Common myeloid progenitor, CD34-positive (primary cell): Measurements from ENCODE around the gene ATP9B.
A peak's percentile ranks its signal among the peaks of the same experiment; 100 is the strongest.

Experiments used
- CTCF ChIA-PET: fragments of 350-600 bp; sonication (Branson Sonifier 250); formaldehyde crosslinking; loops from one replicate; lab custom pipeline; 2021; ENCODE audit warnings: antibody characterized with exemption; lab: Charles Lee
- POLR2A ChIA-PET: fragments of 350-600 bp; sonication (Branson Sonifier 250); formaldehyde crosslinking; loops from one replicate; lab custom pipeline; 2021; ENCODE audit warnings: antibody characterized with exemption; lab: Charles Lee
- DNase-seq, 3 donors: peaks; one replicate each; pipeline versions ENCODE4 v3.0.0 to v3.0.0-alpha.2; 2013
- H3K27ac ChIP-seq, 2 experiments: 1 replicate in 1 of 2; 2 replicates in 1 of 2; pipeline ENCODE4 v1.7.0; 2013; ENCODE audit warnings: inconsistent platforms in 2 of 2, low read length in 2 of 2, mild to moderate bottlenecking in 2 of 2, low read depth in 1 of 2, moderate library complexity in 1 of 2; ENCODE audit not compliant: severe bottlenecking in 2 of 2, insufficient read depth in 1 of 2, poor library complexity in 1 of 2
- H3K27me3 ChIP-seq, 5 experiments: replicated peaks in 2 of 5; 1 replicate in 3 of 5; 2 replicates in 2 of 5; pipeline versions ENCODE4 v1.6.1 to v1.7.0; 2013; ENCODE audit warnings: low read length in 4 of 5, mild to moderate bottlenecking in 2 of 5, moderate library complexity in 2 of 5, inconsistent platforms in 1 of 5; ENCODE audit not compliant: insufficient read depth in 5 of 5, control insufficient read depth in 4 of 5
- H3K36me3 ChIP-seq, 4 experiments: 1 replicate in 2 of 4; 2 replicates in 2 of 4; pipeline versions ENCODE4 v1.6.1 to v1.7.0; 2013; ENCODE audit warnings: low read length in 3 of 4, control low read depth in 1 of 4, mild to moderate bottlenecking in 1 of 4; ENCODE audit not compliant: control insufficient read depth in 4 of 4, insufficient read depth in 4 of 4
- H3K4me1 ChIP-seq, 4 experiments: 1 replicate in 3 of 4; 2 replicates in 1 of 4; pipeline versions ENCODE4 v1.6.1 to v1.7.1; 2013; ENCODE audit warnings: low read length in 3 of 4, mild to moderate bottlenecking in 3 of 4, control low read depth in 1 of 4, inconsistent platforms in 1 of 4, moderate library complexity in 1 of 4; ENCODE audit not compliant: control insufficient read depth in 4 of 4, insufficient read depth in 4 of 4; ENCODE audit errors: control extremely low read depth in 1 of 4
- H3K4me3 ChIP-seq, 7 experiments: 1 replicate in 4 of 7; 2 replicates in 3 of 7; pipeline versions ENCODE4 v1.5.1 to v1.7.0; 2013; ENCODE audit warnings: mild to moderate bottlenecking in 7 of 7, low read length in 6 of 7, moderate library complexity in 6 of 7, inconsistent platforms in 2 of 7, low read depth in 2 of 7, control low read depth in 1 of 7; ENCODE audit not compliant: insufficient read depth in 4 of 7, control insufficient read depth in 1 of 7; ENCODE audit errors: extremely low read depth in 1 of 7
- H3K9me3 ChIP-seq, 5 experiments: 1 replicate in 4 of 5; 2 replicates in 1 of 5; pipeline versions ENCODE4 v1.6.1 to v1.7.1; 2013; ENCODE audit warnings: low read length in 4 of 5, mild to moderate bottlenecking in 2 of 5, inconsistent platforms in 1 of 5, low read depth in 1 of 5, moderate library complexity in 1 of 5; ENCODE audit not compliant: control insufficient read depth in 4 of 5, insufficient read depth in 2 of 5; ENCODE audit errors: control extremely low read depth in 1 of 5
- WGBS: methylation state at CpG from one replicate; pipeline ENCODE4 v1.1.5; 2013; ENCODE audit not compliant: insufficient coverage; 5-methylcytosine and 5-hydroxymethylcytosine counted together

Gene ATP9B

GRCh38 chr18:79336556-79337142, 267.5 kb downstream of the ATP9B start:
- Histone ChIP-seq H3K9me3 (peaks cover 0 to 4% (median 0%) of the 10 kb centered on the region in 5 experiments), H3K36me3 (peaks cover 5 to 41% (median 18%) of the 10 kb centered on the region in 4 experiments), H3K27me3 (no peaks in the 10 kb centered on the region), H3K27ac (no peak overlapping the region), H3K4me1 (no peaks in the 10 kb centered on the region), H3K4me3 (no peak overlapping the region)
- WGBS, result 98% methylated on average over 13 of the region's 20 CpGs
- ChIA-PET POLR2A (no interaction called here), CTCF (interaction anchor here (1.1 kb wide), 1 partner anchor 8 kb away, joined by 3 read pairs; no protein-coding TSS in a partner anchor)
- DNase-seq, result no peak

DNA sequence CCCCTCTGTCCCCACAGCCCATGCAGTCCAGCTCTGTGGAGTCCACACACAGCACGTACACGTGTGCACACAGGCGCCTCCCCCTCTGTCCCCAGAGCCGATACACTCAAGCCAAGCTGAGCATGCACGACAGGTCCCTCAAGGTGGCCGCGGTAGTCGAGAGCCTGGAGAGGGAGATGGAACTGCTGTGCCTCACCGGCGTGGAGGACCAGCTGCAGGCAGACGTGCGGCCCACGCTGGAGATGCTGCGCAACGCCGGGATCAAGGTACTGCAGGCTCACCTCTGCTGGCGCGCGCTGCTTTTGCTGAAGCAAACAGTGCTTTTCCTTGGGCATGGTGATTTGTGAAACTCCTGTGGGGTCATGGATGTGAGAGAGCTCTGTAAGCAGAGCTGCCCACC, 268.0 kb downstream of the ATP9B start:
- Histone ChIP-seq H3K9me3 (peaks cover 0 to 4% (median 0%) of the 10 kb centered on the region in 5 experiments), H3K27ac (no peak overlapping the region), H3K4me1 (no peaks in the 10 kb centered on the region), H3K36me3 (peaks cover 4 to 44% (median 20%) of the 10 kb centered on the region in 4 experiments), H3K4me3 (no peak overlapping the region), H3K27me3 (no peaks in the 10 kb centered on the region)
- no peak for DNase-seq
- ChIA-PET CTCF (interaction anchor here (1.1 kb wide), 1 partner anchor 8 kb away, joined by 3 read pairs; no protein-coding TSS in a partner anchor), POLR2A (no interaction called here)
- 97% methylated on average over 10 of the region's 19 CpGs for WGBS

DNA sequence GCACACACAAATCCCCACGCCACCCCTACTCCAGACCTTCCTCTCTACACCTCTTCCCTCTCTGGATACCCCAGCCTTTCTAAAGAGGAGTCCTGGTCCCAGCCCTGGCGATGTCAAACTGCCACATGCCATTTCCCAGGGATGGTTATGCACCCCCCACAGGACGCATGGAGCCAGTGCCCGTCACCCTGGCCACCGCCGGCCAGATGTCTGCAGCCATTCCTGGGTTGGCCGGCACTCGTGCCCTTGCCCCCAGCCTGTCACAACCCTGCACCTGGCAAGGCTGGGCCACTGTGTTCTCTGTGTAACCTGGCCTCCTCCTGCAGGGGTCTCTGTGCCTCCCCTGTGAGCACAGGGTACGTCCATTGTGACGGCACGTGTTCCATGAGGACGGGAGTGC, 268.4 kb downstream of the ATP9B start:
- Histone ChIP-seq H3K9me3 (peaks cover 0 to 4% (median 0%) of the 10 kb centered on the region in 5 experiments), H3K36me3 (peaks cover 4 to 42% (median 20%) of the 10 kb centered on the region in 4 experiments), H3K27me3 (no peaks in the 10 kb centered on the region), H3K4me3 (no peak overlapping the region), H3K27ac (no peak overlapping the region), H3K4me1 (no peaks in the 10 kb centered on the region)
- ChIA-PET CTCF (interaction anchor here (1.5 kb wide), 1 partner anchor 14 kb away, joined by 3 read pairs; no protein-coding TSS in a partner anchor), POLR2A (no interaction called here)
- WGBS, result 93% methylated on average over 12 of the region's 12 CpGs
- no peak for DNase-seq

GRCh38 chr18:79339094-79339908, 270.1 kb downstream of the ATP9B start:
- Histone ChIP-seq H3K36me3 (peaks cover 6 to 39% (median 21%) of the 10 kb centered on the region in 4 experiments), H3K27ac (no peak overlapping the region), H3K4me3 (no peak overlapping the region), H3K4me1 (no peaks in the 10 kb centered on the region), H3K9me3 (peaks cover 0 to 4% (median 0%) of the 10 kb centered on the region in 5 experiments), H3K27me3 (no peaks in the 10 kb centered on the region)
- WGBS, result 97% methylated on average over 17 of the region's 19 CpGs
- DNase-seq, result peak in 1 of 3 donors; percentile 6
- ChIA-PET POLR2A (no interaction called here), CTCF (interaction anchor here (1.5 kb wide), 1 partner anchor 13 kb away, joined by 3 read pairs; no protein-coding TSS in a partner anchor)

GRCh38 chr18:79343567-79344207, 274.5 kb downstream of the ATP9B start:
- DNase-seq, result no peak
- no peak overlapping the region for H3K27ac ChIP-seq

GRCh38 chr18:79344208-79344581, 275.0 kb downstream of the ATP9B start:
- Histone ChIP-seq H3K27me3 (no peaks in the 10 kb centered on the region), H3K9me3 (peaks cover 0 to 3% (median 0%) of the 10 kb centered on the region in 5 experiments), H3K36me3 (peaks cover 7 to 55% (median 34%) of the 10 kb centered on the region in 4 experiments), H3K4me1 (no peaks in the 10 kb centered on the region), H3K4me3 (no peak overlapping the region), H3K27ac (no peak overlapping the region)
- ChIA-PET CTCF (no interaction called here), POLR2A (no interaction called here)
- DNase-seq, result no peak
- 100% methylated on average over 2 of the region's 2 CpGs for WGBS

More at GRCh38 chr18:79343567-79344207, 274.5 kb downstream of the ATP9B start:
- 98% methylated on average over 11 of the region's 17 CpGs for WGBS
- no peaks in the 10 kb centered on the region for H3K27me3 ChIP-seq
- no peak overlapping the region for H3K4me3 ChIP-seq
- no peaks in the 10 kb centered on the region for H3K4me1 ChIP-seq
- H3K9me3 ChIP-seq, result peaks cover 0 to 4% (median 0%) of the 10 kb centered on the region in 5 experiments
- ChIA-PET CTCF (no interaction called here), POLR2A (no interaction called here)
- peaks cover 11 to 57% (median 35%) of the 10 kb centered on the region in 4 experiments for H3K36me3 ChIP-seq
